ENCODE measurements around the gene GIMAP6.
"Not testable (repeated sequence)": the region's sequence is repeated elsewhere in the genome, so short reads cannot be mapped to it uniquely, and the experiment has no call there.

GIMAP6 gene

GRCh38 chr7:150614426-150614825, 17.8 kb downstream of the GIMAP6 start:
- H3K4me1 ChIP-seq (ENCODE audit: control insufficient read depth, insufficient read depth, low read length, poor library complexity, severe bottlenecking); H3K9me3 ChIP-seq (ENCODE audit: control insufficient read depth, low read length); H3K36me3 ChIP-seq (ENCODE audit: control insufficient read depth, insufficient read depth, low read length); H3K27ac ChIP-seq (ENCODE audit: low read depth, low read length, severe bottlenecking); H3K4me3 ChIP-seq (ENCODE audit: extremely low read depth, insufficient read depth, low read length, poor library complexity, severe bottlenecking): not testable (repeated sequence)
- WGBS, 2 experiments (ENCODE audit: insufficient coverage in 2 of 2): 67 to 80% methylated on average over 1 of the region's 1 CpG

GRCh38 chr7:150613880-150614279, 18.3 kb downstream of the GIMAP6 start:
- no peak overlapping the region for H3K27ac ChIP-seq (ENCODE audit: low read depth, low read length, severe bottlenecking)
- 40% methylated on average over 1 of the region's 1 CpG; no CpG with 5 or more reads in 1 of the 2 experiments for WGBS, 2 experiments (ENCODE audit: insufficient coverage in 2 of 2)
- no peaks in the 10 kb centered on the region for H3K36me3 ChIP-seq (ENCODE audit: control insufficient read depth, insufficient read depth, low read length)
- H3K4me3 ChIP-seq (ENCODE audit: extremely low read depth, insufficient read depth, low read length, poor library complexity, severe bottlenecking): no peak overlapping the region
- H3K4me1 ChIP-seq (ENCODE audit: control insufficient read depth, insufficient read depth, low read length, poor library complexity, severe bottlenecking): no peaks in the 10 kb centered on the region
- H3K9me3 ChIP-seq (ENCODE audit: control insufficient read depth, low read length): no peaks in the 10 kb centered on the region

GRCh38 chr7:150612925-150613324, 19.3 kb downstream of the GIMAP6 start:
- Histone ChIP-seq H3K36me3 (ENCODE audit: control insufficient read depth, insufficient read depth, low read length) (no peaks in the 10 kb centered on the region), H3K27ac (ENCODE audit: low read depth, low read length, severe bottlenecking) (no peak overlapping the region), H3K4me3 (ENCODE audit: extremely low read depth, insufficient read depth, low read length, poor library complexity, severe bottlenecking) (no peak overlapping the region), H3K4me1 (ENCODE audit: control insufficient read depth, insufficient read depth, low read length, poor library complexity, severe bottlenecking) (no peaks in the 10 kb centered on the region), H3K9me3 (ENCODE audit: control insufficient read depth, low read length) (no peaks in the 10 kb centered on the region)
- WGBS, 2 experiments (ENCODE audit: insufficient coverage in 2 of 2): 85 to 89% methylated on average over 1 of the region's 3 CpGs

- 100% methylated on average over 1 of the region's 1 CpG; no CpG with 5 or more reads in 1 of the 2 experiments for WGBS, 2 experiments (ENCODE audit: insufficient coverage in 2 of 2)
- Histone ChIP-seq H3K9me3 (ENCODE audit: control insufficient read depth, low read length) (no peaks in the 10 kb centered on the region), H3K4me1 (ENCODE audit: control insufficient read depth, insufficient read depth, low read length, poor library complexity, severe bottlenecking) (no peaks in the 10 kb centered on the region), H3K27ac (ENCODE audit: low read depth, low read length, severe bottlenecking) (no peak overlapping the region), H3K36me3 (ENCODE audit: control insufficient read depth, insufficient read depth, low read length) (no peaks in the 10 kb centered on the region), H3K4me3 (ENCODE audit: extremely low read depth, insufficient read depth, low read length, poor library complexity, severe bottlenecking) (no peak overlapping the region)
These were observed 22.0 kb downstream of the GIMAP6 start for GRCh38 chr7:150610233-150610632.

GRCh38 chr7:150603600-150603999, 28.6 kb downstream of the GIMAP6 start:
- H3K4me1 ChIP-seq (ENCODE audit: control insufficient read depth, insufficient read depth, low read length, poor library complexity, severe bottlenecking); H3K36me3 ChIP-seq (ENCODE audit: control insufficient read depth, insufficient read depth, low read length); H3K4me3 ChIP-seq (ENCODE audit: extremely low read depth, insufficient read depth, low read length, poor library complexity, severe bottlenecking); H3K9me3 ChIP-seq (ENCODE audit: control insufficient read depth, low read length); H3K27ac ChIP-seq (ENCODE audit: low read depth, low read length, severe bottlenecking): not testable (repeated sequence)
- WGBS, 2 experiments (ENCODE audit: insufficient coverage in 2 of 2): no CpG with 5 or more reads among the region's 2 CpGs

- H3K9me3 ChIP-seq (ENCODE audit: control insufficient read depth, low read length): no peaks in the 10 kb centered on the region
These were observed 36.8 kb downstream of the GIMAP6 start for GRCh38 chr7:150595361-150595760.

GRCh38 chr7:150594805-150595204, 37.4 kb downstream of the GIMAP6 start:
- WGBS, 2 experiments (ENCODE audit: insufficient coverage in 2 of 2): 86 to 94% methylated on average over 1 to 2 of the region's 2 CpGs
- Histone ChIP-seq H3K27ac (ENCODE audit: low read depth, low read length, severe bottlenecking) (no peak overlapping the region), H3K9me3 (ENCODE audit: control insufficient read depth, low read length) (no peaks in the 10 kb centered on the region), H3K36me3 (ENCODE audit: control insufficient read depth, insufficient read depth, low read length) (no peaks in the 10 kb centered on the region), H3K4me3 (ENCODE audit: extremely low read depth, insufficient read depth, low read length, poor library complexity, severe bottlenecking) (no peak overlapping the region), H3K4me1 (ENCODE audit: control insufficient read depth, insufficient read depth, low read length, poor library complexity, severe bottlenecking) (no peaks in the 10 kb centered on the region)

More at GRCh38 chr7:150595361-150595760, 36.8 kb downstream of the GIMAP6 start:
- H3K4me1 ChIP-seq (ENCODE audit: control insufficient read depth, insufficient read depth, low read length, poor library complexity, severe bottlenecking): no peaks in the 10 kb centered on the region
- no peak overlapping the region for H3K4me3 ChIP-seq (ENCODE audit: extremely low read depth, insufficient read depth, low read length, poor library complexity, severe bottlenecking)
- H3K27ac ChIP-seq (ENCODE audit: low read depth, low read length, severe bottlenecking): no peak overlapping the region
- 40% methylated on average over 1 of the region's 2 CpGs for WGBS, 2 experiments (ENCODE audit: insufficient coverage in 2 of 2)
- H3K36me3 ChIP-seq (ENCODE audit: control insufficient read depth, insufficient read depth, low read length): no peaks in the 10 kb centered on the region

GRCh38 chr7:150587551-150587950, 44.6 kb downstream of the GIMAP6 start:
- no peaks in the 10 kb centered on the region for H3K9me3 ChIP-seq (ENCODE audit: control insufficient read depth, low read length)
- no peak overlapping the region for H3K27ac ChIP-seq (ENCODE audit: low read depth, low read length, severe bottlenecking)
- H3K4me1 ChIP-seq (ENCODE audit: control insufficient read depth, insufficient read depth, low read length, poor library complexity, severe bottlenecking): no peaks in the 10 kb centered on the region
- no peaks in the 10 kb centered on the region for H3K36me3 ChIP-seq (ENCODE audit: control insufficient read depth, insufficient read depth, low read length)
- no peak overlapping the region for H3K4me3 ChIP-seq (ENCODE audit: extremely low read depth, insufficient read depth, low read length, poor library complexity, severe bottlenecking)
- WGBS, 2 experiments (ENCODE audit: insufficient coverage in 2 of 2): no CpG with 5 or more reads among the region's 1 CpG

- Histone ChIP-seq H3K4me3 (ENCODE audit: extremely low read depth, insufficient read depth, low read length, poor library complexity, severe bottlenecking) (no peak overlapping the region), H3K36me3 (ENCODE audit: control insufficient read depth, insufficient read depth, low read length) (no peaks in the 10 kb centered on the region), H3K4me1 (ENCODE audit: control insufficient read depth, insufficient read depth, low read length, poor library complexity, severe bottlenecking) (no peaks in the 10 kb centered on the region), H3K27ac (ENCODE audit: low read depth, low read length, severe bottlenecking) (peak overlapping the region; percentile 57), H3K9me3 (ENCODE audit: control insufficient read depth, low read length) (no peaks in the 10 kb centered on the region)
These were observed 45.4 kb downstream of the GIMAP6 start for GRCh38 chr7:150586785-150587152.

GRCh38 chr7:150586068-150586784, 46.0 kb downstream of the GIMAP6 start:
- Histone ChIP-seq H3K9me3 (ENCODE audit: control insufficient read depth, low read length) (no peaks in the 10 kb centered on the region), H3K27ac (ENCODE audit: low read depth, low read length, severe bottlenecking) (peak overlapping the region; percentile 57), H3K4me1 (ENCODE audit: control insufficient read depth, insufficient read depth, low read length, poor library complexity, severe bottlenecking) (no peaks in the 10 kb centered on the region), H3K4me3 (ENCODE audit: extremely low read depth, insufficient read depth, low read length, poor library complexity, severe bottlenecking) (no peak overlapping the region), H3K36me3 (ENCODE audit: control insufficient read depth, insufficient read depth, low read length) (no peaks in the 10 kb centered on the region)
- 65 to 86% methylated on average over 2 to 4 of the region's 4 CpGs for WGBS, 2 experiments (ENCODE audit: insufficient coverage in 2 of 2)

GRCh38 chr7:150585199-150585598, 47.0 kb downstream of the GIMAP6 start:
- H3K9me3 ChIP-seq (ENCODE audit: control insufficient read depth, low read length): no peaks in the 10 kb centered on the region
- no peaks in the 10 kb centered on the region for H3K36me3 ChIP-seq (ENCODE audit: control insufficient read depth, insufficient read depth, low read length)
- H3K27ac ChIP-seq (ENCODE audit: low read depth, low read length, severe bottlenecking): no peak overlapping the region
- no peaks in the 10 kb centered on the region for H3K4me1 ChIP-seq (ENCODE audit: control insufficient read depth, insufficient read depth, low read length, poor library complexity, severe bottlenecking)
- no peak overlapping the region for H3K4me3 ChIP-seq (ENCODE audit: extremely low read depth, insufficient read depth, low read length, poor library complexity, severe bottlenecking)
- 96 to 100% methylated on average over 1 to 6 of the region's 7 CpGs for WGBS, 2 experiments (ENCODE audit: insufficient coverage in 2 of 2)
